Pancreas (tissue), 10 donors: Measurements from ENCODE around the gene ZSCAN2. TPM values are rescaled to one million over a fixed set of nuclear protein-coding genes. Genes with fewer than 3 reads are reported as not detected.

Experiments used
- ATAC-seq, 4 donors: fragments of 200-7000 bp; cut with Tn5 transposase; one replicate each; pipeline versions ENCODE4 v1.8.0 to v1.9.1; 2020; ENCODE audit warnings: mild to moderate bottlenecking in 4 of 4, moderate library complexity in 4 of 4
- DNase-seq, 6 donors: peaks; one replicate each; pipeline ENCODE4 v3.0.0-alpha.2; 2020
- FAIRE-seq: peaks from 2 replicates; lab custom pipeline; 2012; peaks lifted over from hg19 to GRCh38; lab: Jason Lieb, UNC
- H3K27ac ChIP-seq, 4 donors: fragments of 200-600 bp; sonication (generic); 1 replicate in 3 of 4; 2 replicates in 1 of 4; pipeline versions ENCODE4 v1.5.0 to v1.8.0; 2020
- H3K27me3 ChIP-seq, 4 donors: fragments of 200-600 bp; one replicate each; pipeline ENCODE4 v1.8.0; 2021
- H3K36me3 ChIP-seq, 3 donors: fragments of 200-600 bp; sonication (generic) in 1 of 3; one replicate each; pipeline versions ENCODE4 v1.5.0 to v1.8.0; 2020 to 2021
- H3K4me1 ChIP-seq, 3 donors: fragments of 200-600 bp; one replicate each; pipeline ENCODE4 v1.8.0; 2021
- H3K4me3 ChIP-seq, 4 donors: fragments of 200-600 bp; sonication (generic) in 2 of 4; one replicate each; pipeline versions ENCODE4 v1.5.0 to v1.8.0; 2020 to 2021
- H3K9me3 ChIP-seq, 4 donors: fragments of 200-600 bp; one replicate each; pipeline ENCODE4 v1.8.0; 2021
- CTCF ChIP-seq, 4 donors: fragments of 200-600 bp; sonication (generic) in 3 of 4; IDR thresholded peaks; one replicate each; pipeline versions ENCODE4 v1.5.0 to v1.8.0; 2021; ENCODE audit warnings: antibody characterized with exemption in 4 of 4
- WGBS, 2 donors: extraction: QIAGEN DNeasy Blood & Tissue Kit; methylation state at CpG; one replicate each; pipeline ENCODE4 v1.1.7; 2013; 5-methylcytosine and 5-hydroxymethylcytosine counted together
- intact Hi-C, 3 donors: fragments of 100-400 bp; cut with DNase I; formaldehyde crosslinking; loops; one replicate each; pipeline versions ENCODE4 v1.11.1 to v1.14.2; 2022
- polyA plus RNA-seq, 2 donors: library from polyadenylated mRNA; stranded (reverse); fragments of 200-250 nt; gene quantifications; one replicate each; pipeline ENCODE4 v1.2.3, GENCODE V29; 2013
- total RNA-seq, 6 donors: library from RNA; stranded (reverse); fragmentation: NEBNext Ultra II Directional in 4 of 6; extraction: Animal tissue kit (Norgen Biotek cat#: 25700) in 4 of 6; gene quantifications; one replicate each; pipeline versions ENCODE4 v1.2.1 to v1.2.4, GENCODE V29; 2021 to 2023
- donor health status: healthy with polysubstance abuse.
- donor health status: DM: no; HTN: no; CAD: no; lungs with moderate emphysema.
- donor health status: DM: no; HTN: no; CAD: no.
- donor health status: control.
- donor health status: control.
- donor health status: Bipolar disorder and iron deficiency.
- donor health status: DM: yes; HTN: yes; CAD: no.
- donor health status: DM: no; HTN: no; CAD: no.
- donor health status: DM: no; HTN: no; CAD: no.
- donor health status: DM: yes; HTN: yes; CAD: no.

Gene ZSCAN2
- total and polyA plus RNA-seq, 8 donors, result 5.5 to 15.4 (median 11.9) TPM

DNA sequence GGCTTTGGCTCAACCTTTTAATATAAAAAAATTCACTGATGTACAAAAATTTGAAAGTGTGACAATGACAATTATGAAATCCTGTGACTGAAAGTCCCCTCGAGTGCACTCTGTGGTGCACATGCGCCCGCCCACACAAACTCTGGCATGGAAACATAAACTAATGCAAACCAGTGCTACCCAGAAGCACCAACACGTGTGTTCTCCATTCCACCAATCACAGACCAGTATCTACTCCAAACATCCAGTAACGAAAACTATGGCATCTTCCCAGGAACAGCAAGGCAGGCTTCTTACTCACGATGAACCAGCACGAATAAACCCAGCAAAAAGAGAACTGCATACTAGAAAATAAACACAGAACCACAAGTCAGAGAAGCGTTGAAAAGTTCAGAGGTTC, 68.9 kb downstream of the ZSCAN2 start:
- 92 to 95% methylated on average over 8 of the region's 8 CpGs for WGBS, 2 donors
- peaks cover 0 to 15% (median 7%) of the 10 kb centered on the region in 3 donors for H3K36me3 ChIP-seq
- H3K4me3 ChIP-seq, result no peak overlapping the region
- no peak for ATAC-seq
- no peak for FAIRE-seq
- TF ChIP-seq CTCF (IDR thresholded peaks at IDR 0.05), result no peak
- H3K4me1 ChIP-seq, result no peaks in the 10 kb centered on the region
- no peak for DNase-seq
- no peaks in the 10 kb centered on the region for H3K9me3 ChIP-seq
- intact Hi-C loops, result no loop called here
- no peak overlapping the region for H3K27ac ChIP-seq
- no peaks in the 10 kb centered on the region for H3K27me3 ChIP-seq

DNA sequence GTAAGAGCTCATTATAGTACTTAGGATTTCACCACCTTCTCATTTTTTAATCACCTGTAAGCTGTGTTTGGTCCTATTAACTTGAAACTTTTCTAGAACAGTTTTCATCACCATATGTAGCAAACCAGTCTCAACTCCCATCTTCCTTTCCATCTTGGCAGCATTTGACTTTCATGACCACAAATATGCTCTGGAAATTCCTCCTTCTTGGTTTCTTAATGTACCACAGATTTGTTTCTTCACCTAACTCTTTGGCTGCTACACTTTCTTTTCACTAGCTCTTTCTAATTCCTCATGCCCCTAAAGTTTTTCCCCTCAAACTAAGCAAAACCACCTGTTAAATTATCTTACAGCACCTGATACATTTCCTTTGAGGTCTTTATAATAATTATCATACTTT, 70.4 kb downstream of the ZSCAN2 start:
- H3K9me3 ChIP-seq, result no peaks in the 10 kb centered on the region
- no peak for TF ChIP-seq CTCF (IDR thresholded peaks at IDR 0.05)
- ATAC-seq (no peak), FAIRE-seq (no peak), DNase-seq (no peak)
- H3K4me3 ChIP-seq, result no peak overlapping the region
- no peak overlapping the region for H3K27ac ChIP-seq
- no peaks in the 10 kb centered on the region for H3K4me1 ChIP-seq
- no peaks in the 10 kb centered on the region for H3K27me3 ChIP-seq
- intact Hi-C loops, result no loop called here
- H3K36me3 ChIP-seq, result peaks cover 0 to 15% (median 7%) of the 10 kb centered on the region in 3 donors

Other genes with a start within 250 kb of the ZSCAN2 start
- gene WDR73, start 53.3 kb downstream of the ZSCAN2 start, total RNA-seq, result 10 to 100 TPM; 10.5 to 20.4 (median 11.2) TPM
- 10 to 100 TPM; 21.3 to 28.3 TPM for gene WDR73, start 53.3 kb downstream of the ZSCAN2 start, polyA plus RNA-seq
- 1 to 10 TPM; 2.9 to 5.4 (median 3.5) TPM for gene NMB, start 57.2 kb downstream of the ZSCAN2 start, total RNA-seq
- 1 to 10 TPM; 4.8 to 8.3 TPM for gene NMB, start 57.2 kb downstream of the ZSCAN2 start, polyA plus RNA-seq
- gene SEC11A, start 115.1 kb downstream of the ZSCAN2 start, total RNA-seq, result 10 to 100 TPM; 43.7 to 77.5 (median 67.8) TPM
- 10 to 100 TPM; 71.3 to 98.7 TPM for gene SEC11A, start 115.1 kb downstream of the ZSCAN2 start, polyA plus RNA-seq
- 10 to 100 TPM; 11.5 to 16.6 (median 12.2) TPM for gene ZNF592, start 147.6 kb downstream of the ZSCAN2 start, total RNA-seq
- gene ZNF592, start 147.6 kb downstream of the ZSCAN2 start, polyA plus RNA-seq, result 1 to 10 TPM; 9.1 to 9.9 TPM
- gene ALPK3, start 216.3 kb downstream of the ZSCAN2 start, total RNA-seq, result 10 to 100 TPM in 3 of 6 donors, 1 to 10 TPM in 3; 3.2 to 23.7 (median 8.1) TPM
- 10 to 100 TPM in 1 of 2 donors, 1 to 10 TPM in 1; 8.1 to 13.0 TPM for gene ALPK3, start 216.3 kb downstream of the ZSCAN2 start, polyA plus RNA-seq